GM13976 (cell line): ENCODE results near the gene RPS2.

Experiments used
- DNase-seq: peaks from one replicate; pipeline ENCODE4 v3.0.0; 2012; ENCODE audit warnings: low spot score
- in situ Hi-C: fragments of 300-500 bp; cut with MboI; formaldehyde crosslinking; loops from one replicate; pipeline ENCODE4 v1.12.0; 2022; ENCODE audit warnings: low sequenced_read_pairs, mixed read lengths, inconsistent platforms; ENCODE audit not compliant: unreplicated experiment
- TF ChIP-seq, protein P1 (sequence below): IDR thresholded peaks from 2 replicates; pipeline ENCODE4 v1.5.1; 2012; ENCODE audit warnings: borderline replicate concordance, mild to moderate bottlenecking; ENCODE audit not compliant: insufficient read depth; ENCODE audit errors: extremely low read depth, missing control alignments, control extremely low read depth

Gene RPS2

DNA sequence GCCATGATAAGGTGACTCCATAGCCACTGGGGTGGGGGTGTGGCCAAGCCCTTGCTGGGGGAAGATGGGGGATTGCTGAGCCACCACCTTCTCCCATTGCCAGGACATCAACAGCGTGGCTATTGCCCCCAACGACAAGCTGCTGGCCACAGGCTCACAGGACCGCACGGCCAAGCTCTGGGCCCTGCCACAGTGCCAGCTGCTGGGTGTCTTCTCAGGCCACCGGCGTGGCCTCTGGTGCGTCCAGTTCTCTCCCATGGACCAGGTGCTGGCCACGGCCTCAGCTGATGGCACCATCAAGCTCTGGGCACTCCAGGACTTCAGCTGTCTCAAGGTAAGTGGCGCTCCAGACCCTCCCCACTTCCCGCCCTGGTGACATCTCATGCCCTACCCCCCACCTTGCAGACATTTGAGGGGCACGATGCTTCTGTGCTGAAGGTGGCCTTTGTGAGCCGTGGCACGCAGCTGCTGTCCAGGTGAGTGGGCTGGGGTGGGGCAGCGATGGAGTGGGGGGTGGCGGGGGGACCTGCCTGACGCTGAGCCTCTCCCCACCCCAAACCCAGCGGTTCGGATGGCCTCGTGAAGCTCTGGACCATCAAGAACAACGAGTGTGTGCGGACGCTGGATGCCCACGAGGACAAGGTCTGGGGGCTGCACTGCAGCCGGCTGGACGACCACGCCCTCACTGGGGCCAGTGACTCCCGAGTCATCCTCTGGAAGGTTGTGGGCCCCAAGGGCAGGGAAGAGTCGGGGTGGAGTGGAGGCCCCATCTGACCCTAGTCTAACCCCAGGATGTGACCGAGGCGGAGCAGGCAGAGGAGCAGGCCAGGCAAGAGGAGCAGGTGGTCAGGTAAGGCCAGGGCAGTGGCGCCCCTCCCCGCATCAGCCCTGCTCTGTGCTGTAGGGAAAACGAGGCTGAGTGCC lies 12.6 kb upstream of the RPS2 start:
- in situ Hi-C loops, result no loop called here
- TF ChIP-seq, protein P1, sequence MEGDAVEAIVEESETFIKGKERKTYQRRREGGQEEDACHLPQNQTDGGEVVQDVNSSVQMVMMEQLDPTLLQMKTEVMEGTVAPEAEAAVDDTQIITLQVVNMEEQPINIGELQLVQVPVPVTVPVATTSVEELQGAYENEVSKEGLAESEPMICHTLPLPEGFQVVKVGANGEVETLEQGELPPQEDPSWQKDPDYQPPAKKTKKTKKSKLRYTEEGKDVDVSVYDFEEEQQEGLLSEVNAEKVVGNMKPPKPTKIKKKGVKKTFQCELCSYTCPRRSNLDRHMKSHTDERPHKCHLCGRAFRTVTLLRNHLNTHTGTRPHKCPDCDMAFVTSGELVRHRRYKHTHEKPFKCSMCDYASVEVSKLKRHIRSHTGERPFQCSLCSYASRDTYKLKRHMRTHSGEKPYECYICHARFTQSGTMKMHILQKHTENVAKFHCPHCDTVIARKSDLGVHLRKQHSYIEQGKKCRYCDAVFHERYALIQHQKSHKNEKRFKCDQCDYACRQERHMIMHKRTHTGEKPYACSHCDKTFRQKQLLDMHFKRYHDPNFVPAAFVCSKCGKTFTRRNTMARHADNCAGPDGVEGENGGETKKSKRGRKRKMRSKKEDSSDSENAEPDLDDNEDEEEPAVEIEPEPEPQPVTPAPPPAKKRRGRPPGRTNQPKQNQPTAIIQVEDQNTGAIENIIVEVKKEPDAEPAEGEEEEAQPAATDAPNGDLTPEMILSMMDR, result no peak
- no peak for DNase-seq

DNA sequence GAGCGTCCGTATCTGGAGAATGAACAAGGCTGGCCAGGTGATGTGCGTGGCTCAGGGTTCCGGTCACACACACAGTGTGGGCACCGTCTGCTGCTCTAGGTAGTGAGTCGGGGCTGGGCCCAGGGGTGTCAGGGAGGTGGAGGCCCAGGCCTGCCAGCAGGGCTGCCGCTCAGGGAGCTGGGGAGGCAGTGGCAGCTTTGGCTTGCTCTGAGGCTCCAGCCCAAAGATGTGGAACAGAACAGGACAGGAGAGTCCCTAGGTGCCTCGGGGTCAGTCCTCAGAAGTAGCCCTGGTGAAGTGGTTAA lies 11.5 kb upstream of the RPS2 start:
- in situ Hi-C loops, result no loop called here
- DNase-seq, result no peak
- TF ChIP-seq, protein P1, result no peak

DNA sequence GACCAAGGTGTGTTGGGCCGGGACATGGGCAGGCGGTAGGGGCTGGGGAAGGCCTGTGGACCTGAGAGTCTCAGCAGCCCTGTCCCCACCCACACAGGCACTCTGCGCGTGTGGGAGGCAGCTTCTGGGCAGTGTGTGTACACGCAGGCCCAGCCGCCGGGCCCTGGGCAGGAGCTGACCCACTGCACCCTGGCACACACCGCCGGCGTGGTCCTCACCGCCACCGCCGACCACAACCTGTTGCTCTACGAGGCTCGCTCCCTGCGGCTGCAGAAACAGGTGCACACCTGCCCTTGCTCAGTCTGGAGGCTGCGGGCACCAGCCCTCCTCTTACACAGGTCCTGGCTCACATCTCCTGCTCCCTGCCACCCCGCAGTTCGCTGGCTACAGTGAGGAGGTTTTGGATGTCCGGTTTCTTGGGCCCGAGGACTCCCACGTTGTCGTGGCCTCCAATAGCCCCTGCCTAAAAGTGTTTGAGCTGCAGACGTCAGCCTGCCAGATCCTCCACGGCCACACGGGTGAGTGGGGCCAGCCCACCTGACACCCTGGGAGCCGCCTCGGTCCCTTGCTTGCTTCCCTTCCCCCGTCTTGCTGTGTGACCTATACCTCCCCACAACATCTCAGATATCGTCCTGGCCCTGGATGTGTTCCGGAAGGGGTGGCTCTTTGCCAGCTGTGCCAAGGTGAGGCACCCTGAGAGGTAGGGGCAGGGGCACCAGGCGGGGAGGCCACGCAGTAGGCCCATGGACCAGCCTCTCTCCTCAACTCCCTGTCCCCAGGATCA lies 11.0 kb upstream of the RPS2 start:
- in situ Hi-C loops, result no loop called here
- TF ChIP-seq, protein P1, result no peak
- DNase-seq, result no peak

DNA sequence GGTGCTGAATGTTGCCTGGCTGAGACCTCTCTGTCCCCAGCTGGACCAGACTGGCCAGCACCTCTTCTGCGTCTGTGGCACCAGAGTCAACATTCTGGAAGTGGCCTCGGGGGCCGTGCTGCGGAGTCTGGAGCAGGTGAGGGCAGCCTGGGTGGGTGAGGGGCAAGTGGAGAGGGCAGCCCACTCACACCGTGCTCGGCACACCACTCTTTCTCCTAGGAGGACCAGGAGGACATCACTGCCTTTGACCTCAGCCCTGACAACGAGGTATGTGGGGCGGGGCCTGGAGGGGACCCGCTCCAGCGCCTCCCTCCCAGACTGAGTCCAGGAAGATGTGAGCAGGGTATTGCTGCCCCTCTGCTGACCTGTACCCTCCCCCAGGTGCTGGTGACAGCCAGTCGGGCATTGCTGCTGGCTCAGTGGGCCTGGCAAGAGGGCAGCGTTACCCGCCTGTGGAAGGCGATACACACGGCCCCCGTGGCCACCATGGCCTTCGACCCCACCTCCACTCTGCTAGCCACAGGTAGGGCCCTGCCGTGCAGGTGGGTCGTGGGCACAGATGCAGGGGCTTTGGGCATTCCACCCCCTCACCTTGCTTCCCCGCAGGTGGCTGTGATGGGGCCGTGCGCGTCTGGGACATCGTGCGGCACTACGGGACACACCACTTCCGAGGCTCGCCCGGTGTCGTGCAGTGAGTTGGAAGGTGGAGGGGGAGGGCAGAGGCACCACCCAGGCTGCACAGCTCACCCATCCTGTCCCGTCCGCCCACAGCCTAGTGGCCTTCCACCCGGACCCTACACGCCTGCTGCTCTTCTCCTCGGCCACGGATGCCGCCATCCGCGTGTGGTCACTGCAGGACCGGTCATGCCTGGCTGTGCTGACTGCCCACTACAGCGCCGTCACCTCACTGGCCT lies 9.8 kb upstream of the RPS2 start:
- in situ Hi-C loops, result no loop called here
- TF ChIP-seq, protein P1, result no peak
- DNase-seq, result no peak

DNA sequence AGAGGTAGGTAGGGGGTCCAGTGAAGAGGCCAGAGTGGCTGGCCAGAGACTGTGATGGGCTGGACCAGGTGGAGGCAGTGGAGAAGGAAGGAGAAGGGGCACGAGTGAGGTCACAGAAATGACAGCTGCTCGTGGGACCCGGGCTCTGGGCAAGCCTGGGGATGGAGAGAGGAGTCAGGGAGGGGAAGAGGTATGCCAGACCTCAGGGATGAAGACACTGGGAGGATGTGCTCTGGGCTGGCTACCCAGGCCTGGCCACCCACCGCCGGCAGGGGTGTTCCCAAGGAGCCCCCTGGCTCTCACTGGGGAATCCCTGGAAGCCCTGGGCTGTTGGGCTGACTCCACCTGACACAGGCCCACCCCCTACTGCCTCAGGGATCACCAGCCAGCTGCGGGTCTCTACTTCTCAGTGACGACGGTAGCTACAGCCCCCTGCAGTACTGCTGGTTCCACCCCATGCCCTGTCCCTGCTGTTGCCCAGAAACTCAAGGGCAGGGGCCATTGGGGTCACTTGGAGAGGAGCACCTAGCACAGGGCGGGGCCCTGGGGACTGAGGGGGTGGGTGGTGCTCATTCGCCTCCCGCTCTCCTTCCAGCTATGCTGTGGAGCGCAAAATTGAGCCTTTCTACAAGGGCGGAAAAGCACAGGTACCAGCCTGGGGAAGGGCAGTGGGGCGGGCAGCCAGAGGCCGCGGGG lies 9.0 kb upstream of the RPS2 start:
- TF ChIP-seq, protein P1, result no peak
- no peak for DNase-seq
- in situ Hi-C loops, result no loop called here

DNA sequence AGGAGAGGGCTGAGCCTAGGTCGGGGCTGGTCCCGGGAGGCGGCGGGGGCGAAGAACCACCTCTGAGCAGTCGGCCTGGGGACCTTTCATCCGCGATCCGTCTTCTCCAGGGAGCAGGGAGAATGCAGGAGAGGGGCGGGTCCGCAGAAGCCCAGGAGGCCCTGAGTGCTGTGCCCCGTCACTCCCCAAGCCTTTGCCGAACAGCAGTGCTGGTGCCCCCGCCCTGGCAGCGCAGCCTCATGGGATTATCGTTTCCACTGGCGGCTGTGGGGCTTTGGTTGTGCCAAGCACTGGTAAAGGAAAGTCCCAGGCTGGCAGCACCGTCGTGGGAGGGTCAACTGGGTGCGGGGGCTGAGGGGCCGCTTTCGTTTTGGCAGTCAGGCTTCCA lies 7.9 kb upstream of the RPS2 start:
- TF ChIP-seq, protein P1, result no peak
- DNase-seq, result no peak
- in situ Hi-C loops, result no loop called here
